ENCODE data around the gene CNDP1.
"Not testable (repeated sequence)": the region's sequence is repeated elsewhere in the genome, so short reads cannot be mapped to it uniquely, and the experiment has no call there.

GRCh38 chr18:74565993-74566392, 31.7 kb downstream of the CNDP1 start:
- not testable (repeated sequence) for TF ChIP-seq CTCF (IDR thresholded peaks at IDR 0.05; ENCODE audit: poor library complexity, severe bottlenecking); EZH2 (IDR thresholded peaks at IDR 0.05; ENCODE audit: borderline replicate concordance, insufficient read depth, low read length, poor library complexity, severe bottlenecking); RAD21 (conservative IDR thresholded peaks at IDR 0.05); POLR2AphosphoS5 (IDR thresholded peaks at IDR 0.05)
